Stimulated activated CD4-positive, alpha-beta T cell treated with anti-CD3 and anti-CD28 coated beads, Interleukin-2, amount 100 ng/mL, for 48 hours (primary cell): ENCODE data around the gene PTS.

Experiments
- DNase-seq, 2 donors: peaks; one replicate each; pipeline ENCODE4 v3.0.0-alpha.2; 2020

Gene PTS

DNA sequence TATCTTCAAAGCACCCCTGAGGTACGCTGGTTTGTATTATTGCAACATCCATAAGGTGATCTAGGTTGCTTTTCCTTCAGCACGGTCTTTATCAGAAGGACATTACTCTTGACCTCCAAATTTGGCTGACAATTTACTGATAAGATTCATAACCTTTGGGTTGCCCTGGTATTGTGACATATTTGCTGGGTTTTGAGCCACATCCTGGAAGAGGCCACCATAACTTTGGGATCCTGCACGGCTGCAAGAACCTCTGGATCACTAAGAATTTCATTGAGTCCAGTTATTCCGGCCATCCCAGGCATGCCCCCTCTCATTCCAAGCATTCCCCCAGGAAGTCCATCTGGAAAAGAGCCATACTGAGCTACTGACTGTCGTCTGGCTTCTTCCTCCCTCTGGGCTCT, 41.0 kb downstream of the PTS start:
- DNase-seq: no peak

DNA sequence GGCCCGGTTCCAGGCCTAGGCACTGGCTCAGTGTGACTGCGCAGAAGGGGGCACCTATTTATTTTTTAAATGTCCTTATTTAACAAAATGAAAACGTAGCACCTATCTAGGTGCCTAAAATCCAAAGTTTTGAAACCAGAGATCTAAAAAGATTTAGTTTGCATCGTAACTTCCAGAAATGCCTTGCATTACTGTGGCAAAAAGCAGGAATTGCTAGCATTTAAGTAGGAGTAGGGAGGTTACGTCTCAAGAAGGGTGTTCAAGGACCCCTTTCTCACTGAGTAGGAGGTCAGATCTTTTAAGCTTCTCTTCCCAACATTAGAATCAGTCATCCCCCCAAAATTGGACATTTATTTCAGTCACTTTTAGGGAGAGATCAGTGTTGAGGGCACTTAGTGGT, 42.2 kb downstream of the PTS start:
- DNase-seq: no peak

DNA sequence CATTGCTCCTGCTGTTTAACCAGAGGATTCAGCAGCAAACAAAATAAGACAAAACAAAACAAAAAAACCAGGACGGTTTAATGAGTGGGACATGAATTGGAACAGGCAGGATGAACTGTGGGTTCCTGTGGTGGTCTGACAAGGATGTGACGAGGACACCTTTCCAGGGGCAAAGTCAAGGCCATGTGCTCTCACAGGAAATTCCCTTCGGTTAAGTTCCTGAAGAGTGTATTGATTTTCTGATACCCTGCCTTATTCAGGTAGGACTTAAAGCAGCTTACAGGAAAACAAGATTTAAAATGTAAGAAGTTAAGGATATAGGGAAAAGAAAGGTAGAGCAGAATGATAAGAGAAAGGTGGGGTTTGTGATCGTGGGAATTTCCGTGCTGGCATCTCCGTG, 42.9 kb downstream of the PTS start:
- DNase-seq: no peak

DNA sequence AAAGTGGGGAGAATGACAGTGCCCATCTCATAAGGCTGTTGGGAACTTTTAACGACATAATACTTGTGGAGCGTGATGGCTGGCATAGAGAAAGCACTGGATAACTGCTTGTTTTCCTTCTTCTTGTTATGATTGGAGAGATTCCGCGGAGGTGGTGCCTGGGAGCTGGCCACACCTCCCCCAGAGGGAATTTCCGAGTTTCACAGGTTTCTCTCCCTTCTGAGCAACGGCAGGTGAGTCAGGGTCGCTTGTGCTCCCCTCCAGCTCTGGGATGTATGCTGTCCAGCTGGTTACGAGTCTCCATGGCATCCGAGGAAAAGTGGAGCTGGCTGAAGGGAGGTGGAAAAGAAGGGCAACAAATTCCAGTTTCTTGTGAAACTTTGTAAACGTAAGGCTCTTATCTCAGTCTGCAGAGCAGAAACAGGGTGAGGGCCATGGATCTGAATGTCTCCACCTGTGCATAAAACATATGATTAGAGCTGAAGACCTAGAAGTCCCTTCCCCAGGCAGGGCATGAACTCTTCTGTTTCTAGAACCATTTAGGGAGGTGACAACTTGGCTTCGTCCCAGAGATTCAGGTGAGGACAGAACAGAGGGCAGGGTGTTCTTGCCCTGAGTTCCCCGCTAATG, 44.4 kb downstream of the PTS start:
- DNase-seq: no peak

DNA sequence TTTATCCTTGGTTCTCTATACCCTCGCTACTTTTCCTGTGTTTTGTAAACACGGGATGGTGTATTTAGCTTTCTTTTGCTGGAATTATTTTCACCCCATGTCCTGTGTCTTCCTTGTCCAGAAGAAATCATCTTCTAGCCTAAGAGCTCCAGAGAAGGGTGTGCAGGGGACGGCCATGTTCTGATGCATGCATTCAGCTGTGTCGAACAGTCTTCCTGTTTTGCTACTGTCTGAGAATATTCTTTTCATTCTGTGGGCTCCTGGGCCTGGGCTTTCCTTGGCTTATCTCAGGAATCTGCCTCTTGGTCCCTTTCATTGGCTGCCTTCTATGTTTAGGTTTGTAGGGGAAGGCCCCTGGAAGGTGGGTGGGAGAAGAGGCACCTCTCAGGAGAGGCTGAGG, 45.0 kb downstream of the PTS start:
- DNase-seq: no peak

DNA sequence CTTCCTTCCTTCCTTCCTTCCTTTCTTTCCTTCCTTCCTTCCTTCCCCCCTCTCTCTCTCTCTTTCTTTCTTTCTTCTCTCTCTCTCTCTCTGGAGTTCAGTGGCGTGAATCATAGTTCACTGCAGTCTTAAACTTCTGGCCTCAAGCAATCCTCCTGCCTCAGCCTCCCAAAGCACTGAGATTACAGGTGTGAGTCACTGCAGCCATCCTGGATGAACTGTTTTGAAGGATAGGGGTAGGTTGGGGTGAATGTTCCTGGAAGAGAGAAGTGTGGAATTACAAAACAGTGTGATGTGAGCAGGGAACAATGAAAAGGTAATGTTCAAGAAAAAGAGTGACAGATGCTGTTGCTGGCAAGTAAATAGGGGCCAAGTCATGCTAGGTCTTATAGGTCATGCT, 46.8 kb downstream of the PTS start:
- DNase-seq: no peak

DNA sequence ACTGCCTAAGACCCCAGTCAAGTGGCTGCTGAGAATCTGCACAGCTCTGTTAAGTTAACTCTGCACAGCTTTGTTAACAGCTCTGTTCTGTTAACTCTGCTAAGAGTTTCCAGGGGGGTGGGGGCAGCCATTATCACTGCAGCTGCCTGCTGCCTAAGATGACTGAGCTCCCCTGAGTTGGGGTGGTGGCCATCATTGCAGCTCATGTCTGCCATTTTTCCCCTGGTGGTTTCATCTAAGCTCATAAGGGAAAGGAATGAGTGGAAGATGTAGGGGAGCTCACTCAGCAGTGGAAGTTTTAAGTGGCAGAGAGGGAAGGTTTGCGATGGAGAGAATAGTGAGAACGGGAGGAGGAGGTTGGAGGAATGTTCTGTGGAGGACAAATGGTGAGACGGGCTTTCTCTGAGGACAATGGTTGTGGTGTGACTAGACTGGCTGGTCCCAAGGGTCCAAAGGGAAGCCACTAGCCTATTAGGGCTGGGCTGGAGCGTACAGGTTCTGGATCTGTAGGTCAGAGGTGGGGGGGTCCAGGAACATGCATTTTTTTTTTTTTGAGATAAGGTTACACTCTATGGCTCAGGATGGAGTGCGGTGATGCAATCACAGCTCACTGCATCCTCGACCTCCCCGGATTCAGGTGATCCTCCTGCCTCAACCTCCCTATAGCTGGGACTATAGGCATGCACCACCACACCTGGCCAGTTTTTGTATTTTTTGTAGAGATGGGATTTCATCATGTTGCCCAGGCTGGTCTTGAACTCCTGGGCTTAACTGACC, 48.0 kb downstream of the PTS start:
- DNase-seq: no peak

DNA sequence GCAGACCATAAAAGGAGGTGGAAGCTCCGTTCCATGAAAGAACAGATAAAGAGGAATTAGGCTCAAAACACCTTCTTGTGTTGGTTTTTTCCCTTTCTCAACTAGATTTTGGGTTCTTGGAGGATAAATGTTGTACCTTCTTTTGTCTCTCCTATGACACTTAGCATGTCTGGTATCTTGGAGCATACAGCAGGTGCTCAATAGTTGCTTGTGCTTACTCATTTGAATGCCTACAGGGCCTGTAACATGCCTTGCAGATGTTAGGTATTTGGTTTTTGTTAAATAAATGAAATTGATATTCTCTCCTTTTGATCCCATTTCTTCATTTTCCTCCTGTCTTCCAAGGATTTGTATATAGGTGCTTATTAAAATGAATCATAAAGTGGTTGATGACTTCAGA, 50.8 kb downstream of the PTS start:
- no peak for DNase-seq

DNA sequence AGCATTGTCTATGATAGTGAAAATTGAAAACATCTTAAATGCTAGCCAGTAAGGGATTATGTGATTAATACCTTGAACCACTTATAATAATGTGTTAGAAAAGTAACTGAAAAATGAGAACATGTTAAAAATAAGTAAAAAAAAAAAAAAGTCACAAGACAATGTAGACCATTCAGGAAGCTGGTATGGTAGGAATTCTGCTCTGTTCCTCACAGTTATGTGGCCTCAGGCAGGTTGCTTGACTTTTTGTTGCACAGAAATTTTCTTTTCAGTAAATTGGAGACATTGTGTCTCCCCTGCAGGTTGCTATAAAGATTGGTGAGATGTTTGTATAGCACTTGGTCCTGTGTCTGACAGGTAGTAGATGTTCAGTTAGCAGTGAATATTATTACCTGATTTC, 51.7 kb downstream of the PTS start:
- no peak for DNase-seq

DNA sequence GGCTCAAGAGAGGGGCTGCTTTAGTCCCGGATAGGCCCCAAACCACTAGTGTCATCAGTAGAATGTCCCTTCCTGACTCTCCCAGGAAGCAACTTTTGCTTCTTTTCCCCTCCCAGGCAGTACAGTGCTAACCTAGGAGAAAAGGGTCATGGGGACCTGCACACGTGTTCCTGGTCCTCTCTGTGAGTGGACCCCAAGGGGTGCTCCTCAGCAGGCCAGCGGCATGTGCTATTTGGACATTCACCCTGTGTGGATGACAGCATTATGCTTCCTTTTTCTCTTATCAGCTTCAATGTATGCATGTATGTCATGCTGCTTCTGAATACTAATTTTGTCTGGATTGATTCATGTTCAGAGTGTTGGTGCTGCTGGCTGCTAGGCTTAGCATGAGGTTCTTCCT, 52.6 kb downstream of the PTS start:
- no peak for DNase-seq

DNA sequence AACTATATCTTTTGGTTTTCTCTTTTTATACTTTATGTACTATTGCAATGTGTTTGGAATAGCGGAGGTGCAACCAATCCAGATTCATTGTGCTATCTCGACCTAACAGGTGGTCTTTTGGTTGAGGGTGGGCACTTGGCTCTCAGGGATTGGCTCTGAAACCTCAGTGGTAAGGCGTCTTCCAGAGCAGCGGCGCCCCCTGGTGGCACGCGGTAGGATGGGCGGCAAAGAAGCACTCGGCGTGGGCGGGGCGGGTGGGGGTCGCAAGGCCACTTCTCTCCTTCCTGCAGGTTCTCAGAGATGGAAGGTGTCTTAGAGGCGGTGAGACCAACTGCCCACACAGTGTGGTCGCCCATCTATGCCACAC, 53.7 kb downstream of the PTS start:
- DNase-seq: peak; percentile 71 to 76

DNA sequence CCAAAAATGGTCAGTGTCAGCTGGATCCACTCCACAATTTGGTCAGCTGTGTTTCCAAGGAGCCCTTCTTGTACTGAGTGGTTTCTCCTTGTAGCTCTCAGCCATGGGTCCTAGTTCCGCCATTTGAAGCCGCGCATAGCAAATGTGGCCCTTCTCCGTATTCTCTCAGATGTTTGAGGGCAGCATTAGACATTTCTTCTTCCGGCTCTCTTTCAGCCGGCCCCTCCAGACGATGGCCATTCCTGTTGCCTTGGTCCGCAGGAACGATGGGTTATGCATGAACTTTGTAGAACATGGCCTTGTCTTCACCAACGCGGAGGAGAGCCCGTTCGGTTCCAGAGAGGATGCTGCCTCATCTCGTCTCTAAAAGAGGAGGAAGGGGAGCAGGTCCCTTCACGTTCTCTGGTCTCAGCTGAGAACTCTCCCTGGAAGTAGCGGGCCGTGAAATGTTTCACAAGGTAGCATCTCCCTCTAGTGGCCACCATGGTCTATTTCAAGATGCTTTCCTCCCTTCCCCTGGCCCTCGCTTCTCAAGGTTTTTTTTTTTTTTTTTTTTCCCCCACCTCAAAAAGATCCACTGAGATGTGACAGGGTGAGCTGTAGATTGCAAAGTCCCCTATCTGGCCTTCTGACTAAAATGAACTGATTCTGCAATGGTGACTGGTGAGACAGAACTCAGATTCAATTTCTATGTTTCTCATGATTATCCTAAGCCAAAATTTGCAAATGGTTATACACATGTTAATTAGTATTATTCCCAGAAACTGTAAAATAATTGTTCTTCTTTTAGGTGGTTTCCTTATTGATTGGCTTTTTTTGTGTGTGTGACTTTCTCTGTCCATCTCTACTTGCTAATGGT, 54.3 kb downstream of the PTS start:
- DNase-seq: peak; percentile 55 to 59

DNA sequence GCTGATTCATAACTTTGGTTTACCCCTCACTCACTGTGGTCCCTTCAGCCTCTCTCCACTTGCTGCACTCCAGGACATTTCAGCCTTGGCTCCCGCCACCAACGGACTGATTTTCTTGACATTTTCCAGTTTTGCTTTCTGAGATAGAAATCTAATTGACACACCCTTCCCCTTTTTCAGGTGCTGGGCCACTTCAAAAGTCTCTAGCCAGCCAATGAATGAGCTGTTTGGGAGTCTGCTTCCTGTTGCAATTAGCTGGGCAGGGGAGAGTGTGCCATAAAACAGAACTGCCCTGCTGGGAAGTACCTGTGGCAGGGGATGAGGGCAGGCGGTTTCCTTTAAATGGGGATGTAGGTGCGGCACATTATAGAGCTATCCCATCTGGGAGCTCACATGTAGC, 55.5 kb downstream of the PTS start:
- DNase-seq: no peak
